ENCODE measurements around the gene LUC7L3.

DNA sequence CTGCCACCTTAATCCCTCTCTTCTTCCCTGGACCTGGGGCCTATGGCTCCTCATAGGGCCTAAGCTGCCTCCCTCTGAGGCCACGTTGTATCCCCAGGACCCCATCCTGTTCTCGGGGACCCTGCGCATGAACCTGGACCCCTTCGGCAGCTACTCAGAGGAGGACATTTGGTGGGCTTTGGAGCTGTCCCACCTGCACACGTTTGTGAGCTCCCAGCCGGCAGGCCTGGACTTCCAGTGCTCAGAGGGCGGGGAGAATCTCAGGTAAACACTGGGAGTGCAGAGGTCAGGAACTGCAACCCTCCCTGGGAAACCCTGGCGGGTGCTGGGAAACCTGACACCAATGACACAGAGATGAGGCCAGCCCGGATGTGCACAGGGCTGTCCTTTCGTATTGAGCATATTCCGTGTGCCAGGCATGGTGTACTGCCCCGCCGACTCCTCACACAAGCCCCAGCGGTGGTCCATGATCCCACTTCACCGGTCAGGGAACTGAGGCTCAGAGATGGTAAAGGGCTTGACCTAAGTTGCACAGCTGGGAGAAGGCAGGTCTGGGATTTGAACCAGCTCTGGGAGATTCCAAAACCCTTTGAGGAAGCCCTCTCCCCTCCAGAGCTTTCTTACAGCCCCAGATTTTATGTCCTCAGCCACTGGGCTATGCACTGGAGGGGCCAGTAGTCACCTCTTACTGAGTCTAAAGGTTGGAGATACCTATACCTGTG, 34.6 kb upstream of the LUC7L3 start:
- TF ChIP-seq POLR2A (IDR thresholded peaks at IDR 0.05) (no peak), POLR2AphosphoS5 (IDR thresholded peaks at IDR 0.05; ENCODE audit: insufficient read depth in 1 of 2, low read depth in 1 of 2) (no peak)

All from vagina (tissue), 2 donors.